GM10266 (cell line): ENCODE measurements around the gene RSPH9.

ENCODE experiments used
- DNase-seq: peaks from one replicate; pipeline ENCODE4 v3.0.0; 2012; ENCODE audit errors: extremely low spot score
- TF ChIP-seq, protein P1 (sequence below): IDR thresholded peaks from 2 replicates; pipeline ENCODE4 v1.5.1; 2012; ENCODE audit warnings: mild to moderate bottlenecking, low read depth; ENCODE audit not compliant: control insufficient read depth, insufficient read depth; ENCODE audit errors: missing control alignments

RSPH9 gene

DNA sequence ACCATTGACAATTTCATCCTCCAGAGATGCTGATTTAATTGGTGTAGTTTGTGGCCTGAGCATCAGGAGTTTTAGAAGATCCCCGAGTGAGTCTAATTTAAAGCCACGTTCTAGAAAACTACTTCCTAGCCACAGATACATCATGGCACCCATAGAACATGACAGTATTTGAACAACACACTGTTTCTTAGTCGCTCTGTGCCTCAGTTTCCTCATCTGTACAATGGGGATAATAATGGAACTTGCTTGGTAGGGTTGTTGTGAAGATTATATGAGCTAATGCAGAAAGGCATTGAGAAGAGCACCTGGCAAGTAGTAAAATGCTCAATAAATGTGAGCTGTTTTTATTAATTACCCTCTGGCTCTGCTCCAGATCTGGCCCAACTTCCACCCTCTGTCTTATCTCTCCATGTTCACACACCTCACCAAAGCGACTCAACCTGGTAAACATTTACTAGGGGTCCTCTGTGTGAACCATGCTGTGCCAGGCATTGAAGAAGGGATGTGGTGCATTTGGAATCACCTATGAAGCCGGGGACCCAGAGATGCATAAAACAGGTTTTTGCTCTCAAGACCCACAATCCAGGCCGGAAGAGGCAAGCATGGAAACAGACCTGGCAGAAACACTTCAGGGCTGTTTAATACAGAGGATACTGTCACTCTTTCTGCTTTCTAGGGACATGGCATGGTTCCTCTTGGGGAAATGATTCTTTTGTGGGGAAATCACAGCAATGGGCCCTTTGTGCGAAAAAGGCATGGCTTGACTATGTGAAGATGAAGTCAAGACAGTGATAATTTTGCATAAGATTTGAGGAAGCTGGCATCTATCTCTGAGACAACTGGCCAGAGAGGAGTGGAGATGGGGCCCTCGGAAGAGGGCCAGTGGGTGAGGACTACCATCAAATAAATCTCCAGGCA lies 58.9 kb downstream of the RSPH9 start:
- DNase-seq, result no peak
- TF ChIP-seq, protein P1, sequence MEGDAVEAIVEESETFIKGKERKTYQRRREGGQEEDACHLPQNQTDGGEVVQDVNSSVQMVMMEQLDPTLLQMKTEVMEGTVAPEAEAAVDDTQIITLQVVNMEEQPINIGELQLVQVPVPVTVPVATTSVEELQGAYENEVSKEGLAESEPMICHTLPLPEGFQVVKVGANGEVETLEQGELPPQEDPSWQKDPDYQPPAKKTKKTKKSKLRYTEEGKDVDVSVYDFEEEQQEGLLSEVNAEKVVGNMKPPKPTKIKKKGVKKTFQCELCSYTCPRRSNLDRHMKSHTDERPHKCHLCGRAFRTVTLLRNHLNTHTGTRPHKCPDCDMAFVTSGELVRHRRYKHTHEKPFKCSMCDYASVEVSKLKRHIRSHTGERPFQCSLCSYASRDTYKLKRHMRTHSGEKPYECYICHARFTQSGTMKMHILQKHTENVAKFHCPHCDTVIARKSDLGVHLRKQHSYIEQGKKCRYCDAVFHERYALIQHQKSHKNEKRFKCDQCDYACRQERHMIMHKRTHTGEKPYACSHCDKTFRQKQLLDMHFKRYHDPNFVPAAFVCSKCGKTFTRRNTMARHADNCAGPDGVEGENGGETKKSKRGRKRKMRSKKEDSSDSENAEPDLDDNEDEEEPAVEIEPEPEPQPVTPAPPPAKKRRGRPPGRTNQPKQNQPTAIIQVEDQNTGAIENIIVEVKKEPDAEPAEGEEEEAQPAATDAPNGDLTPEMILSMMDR, result no peak

DNA sequence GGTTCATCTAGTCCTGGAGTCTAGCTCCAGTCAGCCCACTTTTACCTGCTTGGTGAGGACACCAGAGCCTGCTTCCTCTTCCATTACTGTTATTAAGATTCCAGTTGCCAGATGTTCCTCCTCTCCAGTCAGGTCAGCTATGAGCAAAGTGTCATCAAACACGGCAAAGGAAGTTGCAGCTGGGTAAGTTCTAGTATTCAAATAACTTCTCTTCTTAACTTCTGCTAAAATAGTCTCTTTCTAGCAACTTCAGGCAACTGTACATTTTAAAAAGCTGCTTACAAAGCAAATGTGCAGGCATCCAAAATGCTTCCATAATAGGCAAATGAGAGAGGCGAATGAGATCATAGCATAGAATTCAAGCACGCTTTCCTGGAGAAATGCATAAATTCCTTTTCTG lies 61.2 kb downstream of the RSPH9 start:
- DNase-seq, result no peak
- TF ChIP-seq, protein P1, result no peak

DNA sequence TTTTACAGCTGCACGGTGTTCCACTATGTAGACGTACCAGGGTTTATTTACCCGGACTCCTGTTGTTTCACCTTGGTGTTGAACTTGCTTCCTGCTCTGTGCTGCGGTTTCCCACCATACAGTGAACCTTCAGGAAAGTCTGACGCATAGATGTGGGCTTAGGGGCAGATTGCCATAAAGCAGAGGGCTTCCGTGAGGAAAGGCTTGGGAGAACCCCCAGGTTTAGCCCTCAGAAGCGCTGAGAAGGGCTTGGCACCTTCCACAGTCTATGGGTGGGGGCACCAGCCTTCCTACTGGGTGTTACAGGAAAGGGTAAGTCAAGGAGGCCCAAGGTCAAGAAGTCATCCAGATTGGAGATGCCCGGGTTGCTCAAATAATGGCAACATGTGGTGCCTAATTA lies 62.0 kb downstream of the RSPH9 start:
- DNase-seq, result no peak
- TF ChIP-seq, protein P1, result no peak

DNA sequence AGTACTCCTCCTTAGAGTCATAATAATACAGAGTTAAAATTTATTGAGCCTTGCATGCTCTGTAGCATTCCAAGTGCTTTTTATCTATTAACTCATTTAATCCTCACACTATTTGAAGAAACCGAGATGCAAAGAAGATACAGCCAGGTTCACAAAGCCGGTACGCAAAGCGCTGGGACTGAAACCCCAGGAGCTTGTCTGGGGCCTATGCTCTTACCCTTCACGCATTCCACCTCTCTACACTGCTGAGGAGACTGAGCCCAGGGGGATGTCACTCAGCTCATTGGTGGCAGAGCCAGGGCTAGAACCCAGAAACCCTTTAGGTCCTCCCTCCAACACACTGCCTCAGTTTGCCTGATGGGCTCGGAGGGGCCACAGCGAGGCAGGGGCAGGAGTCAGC lies 62.4 kb downstream of the RSPH9 start:
- TF ChIP-seq, protein P1, result no peak
- no peak for DNase-seq

DNA sequence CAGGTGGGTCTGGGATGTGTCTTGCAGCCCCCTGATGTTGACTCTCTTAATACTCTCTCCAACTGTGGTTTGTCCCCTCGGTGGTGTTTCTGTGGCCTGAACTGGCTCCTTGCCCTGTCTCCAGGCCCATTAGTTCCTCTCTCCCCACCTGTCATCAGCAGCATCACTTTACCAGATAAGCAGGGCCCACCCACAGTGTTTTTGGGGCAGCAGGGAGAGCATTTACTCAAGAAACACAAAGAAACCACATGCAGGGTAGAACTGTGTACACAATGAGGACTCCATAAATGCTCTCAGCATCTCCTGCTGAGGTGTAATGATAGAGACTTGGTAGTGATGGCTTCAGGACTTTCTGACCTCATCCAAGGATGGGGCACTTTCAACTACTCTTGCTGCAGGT lies 62.9 kb downstream of the RSPH9 start:
- TF ChIP-seq, protein P1, result no peak
- DNase-seq, result no peak

DNA sequence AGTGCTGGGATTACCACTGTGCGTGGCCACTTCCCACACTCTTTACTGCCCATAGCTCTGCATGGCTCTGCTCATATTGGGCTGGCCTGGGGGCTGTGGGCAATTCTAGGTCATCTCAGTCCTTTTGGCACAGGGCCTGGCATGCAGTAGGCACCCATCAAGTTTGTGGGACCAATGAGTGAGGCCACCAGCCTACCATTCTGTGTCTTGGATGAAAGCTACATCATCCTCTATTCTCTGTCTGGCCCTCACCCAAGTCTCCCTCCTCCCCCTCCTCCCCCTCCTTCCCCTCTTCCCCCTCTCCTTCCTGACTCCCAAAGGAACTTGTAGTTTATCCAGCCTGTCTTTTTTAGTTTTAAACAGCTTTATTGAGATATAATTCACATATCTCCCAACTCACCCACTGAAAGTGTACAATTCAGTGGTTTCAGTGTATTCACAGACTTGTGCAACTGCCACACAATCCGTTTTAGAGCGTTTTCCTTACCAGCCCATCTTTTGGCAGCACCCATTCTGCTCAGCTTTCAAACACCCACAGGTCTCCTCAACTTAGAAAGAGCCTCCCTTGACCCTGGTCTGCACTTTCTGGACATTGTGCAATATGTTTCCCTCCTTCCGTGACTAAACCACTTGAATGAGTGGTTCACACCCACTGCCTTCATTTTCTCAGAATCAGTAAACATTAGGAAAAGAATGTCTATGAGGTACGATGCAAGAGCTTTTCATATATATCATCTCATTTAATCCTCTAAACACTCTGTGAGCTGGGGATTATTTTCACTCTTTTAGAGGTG lies 64.2 kb downstream of the RSPH9 start:
- DNase-seq, result no peak
- TF ChIP-seq, protein P1, result no peak

DNA sequence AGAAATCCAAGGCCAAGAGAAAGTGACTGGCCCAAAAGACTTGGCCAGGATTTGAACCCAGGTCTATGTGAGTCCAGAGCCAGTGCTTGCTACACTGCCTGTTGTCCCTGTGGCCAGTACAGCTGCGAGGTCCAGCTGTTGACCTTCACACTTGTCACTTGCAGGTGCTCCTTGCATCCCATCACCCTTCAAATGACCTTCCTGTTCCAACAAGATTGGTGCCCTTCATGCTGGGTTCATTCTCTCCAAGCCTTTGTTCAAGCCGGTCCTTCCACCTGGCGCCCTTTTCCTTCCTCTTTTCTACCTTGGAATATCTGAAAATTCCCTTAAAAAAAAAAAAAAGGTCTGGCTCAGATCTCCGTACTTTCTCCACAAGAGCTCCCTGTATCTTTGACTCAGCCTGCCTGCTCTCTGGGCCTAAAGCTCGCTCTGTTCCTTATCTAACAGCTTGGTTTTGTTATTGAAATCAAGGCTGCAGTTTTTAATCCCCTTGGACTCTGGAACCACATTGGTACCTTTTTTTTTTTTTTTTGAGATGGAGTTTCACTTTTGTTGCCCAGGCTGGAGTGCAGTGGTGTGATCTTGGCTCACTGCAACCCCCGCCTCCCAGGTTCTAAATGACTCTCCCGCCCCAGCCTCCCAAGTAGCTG lies 64.9 kb downstream of the RSPH9 start:
- TF ChIP-seq, protein P1, result no peak
- no peak for DNase-seq
